Measurements from ENCODE around the gene IRX3.
"Not testable (repeated sequence)": the region's sequence is repeated elsewhere in the genome, so short reads cannot be mapped to it uniquely, and the experiment has no call there.

IRX3 gene

GRCh38 chr16:54268766-54269165, 17.8 kb downstream of the IRX3 start:
- no peaks in the 10 kb centered on the region for H3K36me3 Mint-ChIP-seq (ENCODE audit: low read depth)
- no peak overlapping the region for H3K4me3 Mint-ChIP-seq
- H3K9me3 Mint-ChIP-seq, result no peaks in the 10 kb centered on the region
- H3K27ac Mint-ChIP-seq, result no peak overlapping the region
- no peaks in the 10 kb centered on the region for H3K4me1 Mint-ChIP-seq (ENCODE audit: low read depth)
- peaks cover 7% of the 10 kb centered on the region for H3K27me3 Mint-ChIP-seq (ENCODE audit: low read depth)

DNA sequence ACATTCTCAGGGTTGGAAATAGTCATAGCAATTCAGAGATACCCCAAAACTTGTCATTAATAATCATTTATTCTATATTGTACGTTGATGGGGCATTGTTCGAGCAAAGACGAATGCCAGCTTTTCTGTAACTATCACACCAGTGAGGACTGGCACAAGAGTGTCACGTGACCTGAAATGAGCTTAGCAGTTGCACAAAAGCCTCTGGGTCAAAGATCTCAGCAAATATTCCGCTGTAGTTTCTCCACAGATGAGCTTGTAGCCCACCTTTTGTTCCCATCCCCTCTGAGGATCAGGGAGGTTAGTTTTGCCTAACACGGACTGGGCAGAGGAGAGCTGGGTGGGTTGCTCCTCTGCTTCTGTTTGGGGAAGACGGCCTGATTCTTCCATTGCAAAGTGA, 18.2 kb downstream of the IRX3 start:
- no peak overlapping the region for H3K27ac Mint-ChIP-seq
- H3K9me3 Mint-ChIP-seq, result no peaks in the 10 kb centered on the region
- peaks cover 11% of the 10 kb centered on the region for H3K27me3 Mint-ChIP-seq (ENCODE audit: low read depth)
- H3K4me1 Mint-ChIP-seq (ENCODE audit: low read depth), result no peaks in the 10 kb centered on the region
- no peak overlapping the region for H3K4me3 Mint-ChIP-seq
- no peaks in the 10 kb centered on the region for H3K36me3 Mint-ChIP-seq (ENCODE audit: low read depth)

- no peaks in the 10 kb centered on the region for H3K36me3 Mint-ChIP-seq (ENCODE audit: low read depth)
- no peak overlapping the region for H3K4me3 Mint-ChIP-seq
- H3K27ac Mint-ChIP-seq, result no peak overlapping the region
- no peaks in the 10 kb centered on the region for H3K4me1 Mint-ChIP-seq (ENCODE audit: low read depth)
- no peaks in the 10 kb centered on the region for H3K9me3 Mint-ChIP-seq
- H3K27me3 Mint-ChIP-seq (ENCODE audit: low read depth), result peaks cover 18% of the 10 kb centered on the region
Measured at GRCh38 chr16:54266363-54266955, 20.1 kb downstream of the IRX3 start.

- no peaks in the 10 kb centered on the region for H3K4me1 Mint-ChIP-seq (ENCODE audit: low read depth)
- H3K27ac Mint-ChIP-seq, result no peak overlapping the region
- H3K4me3 Mint-ChIP-seq, result no peak overlapping the region
- no peaks in the 10 kb centered on the region for H3K9me3 Mint-ChIP-seq
- H3K36me3 Mint-ChIP-seq (ENCODE audit: low read depth), result no peaks in the 10 kb centered on the region
- peaks cover 18% of the 10 kb centered on the region for H3K27me3 Mint-ChIP-seq (ENCODE audit: low read depth)
Measured at GRCh38 chr16:54265575-54266107, 20.9 kb downstream of the IRX3 start.

DNA sequence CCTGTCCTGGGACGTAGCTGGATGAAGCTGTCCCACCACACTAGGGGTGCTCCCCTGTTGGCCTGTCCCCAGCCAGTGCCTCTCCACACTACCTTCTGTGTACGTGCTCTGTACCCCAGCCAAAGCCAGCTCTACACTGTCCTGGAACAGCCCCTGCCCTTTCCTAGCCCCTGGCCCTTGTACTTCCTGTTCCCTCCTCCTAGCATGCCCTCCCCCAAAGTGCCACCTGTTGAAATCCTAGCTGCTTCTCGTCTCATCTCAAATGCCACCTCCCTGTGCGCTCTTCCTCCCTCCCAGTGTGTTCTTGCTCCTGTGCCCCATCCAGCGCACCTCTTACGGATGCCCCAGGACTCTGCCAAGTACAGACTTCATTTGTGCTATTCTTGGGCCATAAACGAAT, 33.5 kb downstream of the IRX3 start:
- Mint-ChIP-seq H3K36me3 (ENCODE audit: low read depth) (no peaks in the 10 kb centered on the region), H3K27ac (no peak overlapping the region), H3K4me1 (ENCODE audit: low read depth) (no peaks in the 10 kb centered on the region), H3K27me3 (ENCODE audit: low read depth) (no peaks in the 10 kb centered on the region), H3K4me3 (no peak overlapping the region), H3K9me3 (no peaks in the 10 kb centered on the region)

- H3K9me3 Mint-ChIP-seq, result peaks cover 4% of the 10 kb centered on the region
- no peaks in the 10 kb centered on the region for H3K4me1 Mint-ChIP-seq (ENCODE audit: low read depth)
- no peaks in the 10 kb centered on the region for H3K27me3 Mint-ChIP-seq (ENCODE audit: low read depth)
- H3K36me3 Mint-ChIP-seq (ENCODE audit: low read depth), result no peaks in the 10 kb centered on the region
- H3K4me3 Mint-ChIP-seq, result no peak overlapping the region
- no peak overlapping the region for H3K27ac Mint-ChIP-seq
Measured at GRCh38 chr16:54248863-54249710, 37.5 kb downstream of the IRX3 start.

GRCh38 chr16:54247705-54248104, 38.9 kb downstream of the IRX3 start:
- not testable (repeated sequence) for H3K27me3 Mint-ChIP-seq (ENCODE audit: low read depth); H3K9me3 Mint-ChIP-seq; H3K36me3 Mint-ChIP-seq (ENCODE audit: low read depth); H3K4me3 Mint-ChIP-seq; H3K4me1 Mint-ChIP-seq (ENCODE audit: low read depth); H3K27ac Mint-ChIP-seq

DNA sequence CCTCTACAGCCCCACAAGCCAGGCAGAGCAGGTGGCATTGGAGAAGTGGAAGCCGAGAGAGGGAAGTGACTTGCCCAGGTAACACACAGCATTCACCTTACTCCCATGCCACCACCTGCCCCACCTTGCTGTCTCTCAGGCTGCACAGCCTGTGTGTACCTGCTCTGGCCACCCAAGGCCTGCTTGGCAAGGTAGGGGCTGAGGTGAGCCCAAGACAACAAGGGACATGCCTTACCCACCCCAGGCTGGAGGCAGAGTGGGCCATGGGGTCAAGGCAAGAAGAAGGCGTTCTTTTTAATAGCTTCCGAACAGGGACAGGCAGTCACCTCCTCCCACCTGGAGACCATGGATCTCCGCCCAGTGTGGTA, 40.1 kb downstream of the IRX3 start:
- Mint-ChIP-seq H3K36me3 (ENCODE audit: low read depth) (no peaks in the 10 kb centered on the region), H3K9me3 (peaks cover 4% of the 10 kb centered on the region), H3K4me3 (no peak overlapping the region), H3K27me3 (ENCODE audit: low read depth) (no peaks in the 10 kb centered on the region), H3K27ac (no peak overlapping the region), H3K4me1 (ENCODE audit: low read depth) (no peaks in the 10 kb centered on the region)

GRCh38 chr16:54245788-54246453, 40.7 kb downstream of the IRX3 start:
- Mint-ChIP-seq H3K36me3 (ENCODE audit: low read depth) (no peaks in the 10 kb centered on the region), H3K27me3 (ENCODE audit: low read depth) (no peaks in the 10 kb centered on the region), H3K27ac (no peak overlapping the region), H3K4me3 (no peak overlapping the region), H3K9me3 (peaks cover 4% of the 10 kb centered on the region), H3K4me1 (ENCODE audit: low read depth) (no peaks in the 10 kb centered on the region)

DNA sequence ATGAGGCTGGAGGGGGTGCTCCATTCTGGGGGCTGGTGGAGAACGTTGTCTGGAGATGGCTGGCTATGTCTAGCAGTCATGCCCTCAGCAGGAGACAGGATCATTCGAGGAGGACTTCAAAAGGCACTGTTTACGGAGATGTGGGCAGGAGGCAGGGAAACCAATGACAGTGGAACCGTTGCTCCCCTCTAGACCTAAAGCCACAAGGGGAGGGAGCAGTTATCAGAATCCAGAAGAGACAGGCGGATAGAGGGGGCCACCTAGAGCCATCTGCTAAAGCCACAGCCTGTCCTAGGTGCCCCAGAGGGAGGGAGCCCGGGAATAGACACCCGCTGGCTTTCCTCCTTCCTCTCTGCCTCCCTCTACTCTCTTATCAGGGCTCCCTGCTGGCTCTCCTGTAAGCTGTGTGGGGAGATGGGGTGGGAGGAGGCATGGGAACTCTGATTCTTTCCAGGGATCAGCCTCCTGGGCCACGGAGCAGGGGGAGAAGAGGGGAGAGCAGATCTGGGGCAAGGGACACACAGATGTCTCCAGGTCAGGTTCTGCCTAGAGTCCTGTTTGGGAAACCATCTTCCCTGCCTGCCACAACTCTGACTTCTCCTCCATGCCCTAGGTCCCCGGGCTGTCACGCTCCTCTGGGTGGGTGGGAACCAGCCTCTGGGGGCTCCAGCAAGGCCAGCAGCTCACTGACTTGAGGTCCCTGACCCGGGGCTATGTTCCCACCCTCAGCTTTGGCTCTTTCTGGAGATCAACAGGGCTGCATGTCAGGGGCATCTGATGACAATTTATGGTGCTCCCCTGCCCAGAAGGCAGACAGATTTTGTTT, 42.3 kb downstream of the IRX3 start:
- Mint-ChIP-seq H3K4me3 (no peak overlapping the region), H3K27ac (no peak overlapping the region), H3K27me3 (ENCODE audit: low read depth) (no peaks in the 10 kb centered on the region), H3K4me1 (ENCODE audit: low read depth) (no peaks in the 10 kb centered on the region), H3K36me3 (ENCODE audit: low read depth) (no peaks in the 10 kb centered on the region), H3K9me3 (peaks cover 4% of the 10 kb centered on the region)

- H3K4me1 Mint-ChIP-seq (ENCODE audit: low read depth), result no peaks in the 10 kb centered on the region
- no peaks in the 10 kb centered on the region for H3K27me3 Mint-ChIP-seq (ENCODE audit: low read depth)
- no peak overlapping the region for H3K27ac Mint-ChIP-seq
- peaks cover 4% of the 10 kb centered on the region for H3K9me3 Mint-ChIP-seq
- no peak overlapping the region for H3K4me3 Mint-ChIP-seq
- no peaks in the 10 kb centered on the region for H3K36me3 Mint-ChIP-seq (ENCODE audit: low read depth)
Measured at GRCh38 chr16:54243202-54243601, 43.4 kb downstream of the IRX3 start.

DNA sequence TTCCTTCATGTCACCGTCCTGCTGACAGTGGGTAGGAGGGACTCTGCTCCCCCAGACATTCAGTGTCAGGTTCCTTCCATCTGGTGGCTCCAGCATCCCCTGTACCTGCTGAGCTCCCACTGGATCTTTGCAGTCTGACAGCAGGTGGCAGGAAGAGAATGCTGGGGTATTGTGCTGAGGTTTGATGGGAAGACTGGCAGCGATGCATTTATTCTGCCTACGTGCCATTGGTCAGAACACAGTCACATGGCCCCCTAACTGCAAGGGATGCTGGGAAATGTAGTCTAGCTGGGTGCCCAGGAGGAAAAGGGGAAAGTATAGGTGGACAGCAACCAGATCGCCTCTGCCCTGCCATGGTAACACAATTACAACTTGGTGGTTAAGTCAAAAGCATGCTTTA, 44.4 kb downstream of the IRX3 start:
- H3K4me1 Mint-ChIP-seq (ENCODE audit: low read depth), result no peaks in the 10 kb centered on the region

GRCh38 chr16:54241525-54241924, 45.1 kb downstream of the IRX3 start:
- H3K27me3 Mint-ChIP-seq (ENCODE audit: low read depth), result peaks cover under 1% of the 10 kb centered on the region
- H3K27ac Mint-ChIP-seq, result no peak overlapping the region
- no peak overlapping the region for H3K4me3 Mint-ChIP-seq
- H3K9me3 Mint-ChIP-seq, result peaks cover under 1% of the 10 kb centered on the region
- no peaks in the 10 kb centered on the region for H3K4me1 Mint-ChIP-seq (ENCODE audit: low read depth)
- H3K36me3 Mint-ChIP-seq (ENCODE audit: low read depth), result no peaks in the 10 kb centered on the region

More for the DNA sequence above, 44.4 kb downstream of the IRX3 start:
- Mint-ChIP-seq H3K4me3 (no peak overlapping the region), H3K36me3 (ENCODE audit: low read depth) (no peaks in the 10 kb centered on the region), H3K27ac (no peak overlapping the region), H3K9me3 (peaks cover 4% of the 10 kb centered on the region), H3K27me3 (ENCODE audit: low read depth) (no peaks in the 10 kb centered on the region)
